Activated T-helper 17 cell treated with anti-CD3 and anti-CD28 coated beads, Interleukin-2, amount 50 U/mL, for 72 hours (primary cell): ENCODE data around the gene GPR151. TPM values are rescaled to one million over a fixed set of nuclear protein-coding genes. Genes with fewer than 3 reads are reported as not detected.
"Not testable (repeated sequence)": the region's sequence is repeated elsewhere in the genome, so short reads cannot be mapped to it uniquely, and the experiment has no call there.

ENCODE experiments used
- ATAC-seq: fragments of 150-1000 bp; cut with Tn5 transposase; replicated peaks from 2 replicates; pipeline ENCODE4 v1.10.0; 2021; ENCODE audit warnings: mild to moderate bottlenecking, moderate library complexity
- H3K27ac Mint-ChIP-seq: one replicate; pipeline ENCODE4 v1.8.0; 2022; ENCODE audit warnings: mixed read lengths
- H3K27me3 Mint-ChIP-seq: one replicate; pipeline ENCODE4 v1.8.0; 2022; ENCODE audit warnings: mixed read lengths
- H3K36me3 Mint-ChIP-seq: one replicate; pipeline ENCODE4 v1.8.0; 2022; ENCODE audit warnings: low read depth, mild to moderate bottlenecking, mixed read lengths
- H3K4me1 Mint-ChIP-seq: one replicate; pipeline ENCODE4 v1.8.0; 2022; ENCODE audit warnings: mixed read lengths
- H3K4me3 Mint-ChIP-seq: one replicate; pipeline ENCODE4 v1.8.0; 2022; ENCODE audit warnings: mild to moderate bottlenecking, mixed read lengths
- H3K9me3 Mint-ChIP-seq: one replicate; pipeline ENCODE4 v1.8.0; 2022; ENCODE audit warnings: mixed read lengths
- total RNA-seq, 2 donors: library from RNA; stranded (reverse); gene quantifications; one replicate each; pipeline ENCODE4 v1.2.3, GENCODE V29; 2022

Gene GPR151
- total RNA-seq = not detected

- H3K4me1 Mint-ChIP-seq = no peaks in the 10 kb centered on the region
- no peaks in the 10 kb centered on the region for H3K9me3 Mint-ChIP-seq
- peaks cover 18% of the 10 kb centered on the region for H3K36me3 Mint-ChIP-seq
- H3K27me3 Mint-ChIP-seq = no peaks in the 10 kb centered on the region
- ATAC-seq = no peak
- no peak within 1 kb of the TSS for H3K27ac Mint-ChIP-seq
- H3K4me3 Mint-ChIP-seq = no peak within 1 kb of the TSS
Measured at GRCh38 chr5:146516151-146516475, at the start of gene GPR151. Gene GPR151 (minus strand): TSS chr5:146516190. CDS start chr5:146516113, 77 bp downstream.

- Mint-ChIP-seq H3K36me3 (no peaks in the 10 kb centered on the region), H3K27me3 (peaks cover 4% of the 10 kb centered on the region), H3K4me1 (no peaks in the 10 kb centered on the region), H3K9me3 (no peaks in the 10 kb centered on the region), H3K4me3 (no peak overlapping the region), H3K27ac (no peak overlapping the region)
- no peak for ATAC-seq
Measured at GRCh38 chr5:146564007-146564762, 48.2 kb upstream of the GPR151 start.

- no peaks in the 10 kb centered on the region for H3K4me1 Mint-ChIP-seq
- H3K36me3 Mint-ChIP-seq = no peaks in the 10 kb centered on the region
- no peaks in the 10 kb centered on the region for H3K9me3 Mint-ChIP-seq
- no peak overlapping the region for H3K4me3 Mint-ChIP-seq
- H3K27ac Mint-ChIP-seq = no peak overlapping the region
- peaks cover 4% of the 10 kb centered on the region for H3K27me3 Mint-ChIP-seq
- no peak for ATAC-seq
Measured at GRCh38 chr5:146562461-146562860, 46.5 kb upstream of the GPR151 start.

- H3K4me1 Mint-ChIP-seq = no peaks in the 10 kb centered on the region
- ATAC-seq = no peak
- H3K27ac Mint-ChIP-seq = no peak overlapping the region
- H3K36me3 Mint-ChIP-seq = no peaks in the 10 kb centered on the region
- no peak overlapping the region for H3K4me3 Mint-ChIP-seq
- peaks cover 4% of the 10 kb centered on the region for H3K27me3 Mint-ChIP-seq
- H3K9me3 Mint-ChIP-seq = no peaks in the 10 kb centered on the region
Measured at GRCh38 chr5:146561711-146562110, 45.7 kb upstream of the GPR151 start.

- Mint-ChIP-seq H3K27me3 (peaks cover 7% of the 10 kb centered on the region), H3K4me3 (no peak overlapping the region), H3K27ac (no peak overlapping the region), H3K36me3 (no peaks in the 10 kb centered on the region), H3K4me1 (no peaks in the 10 kb centered on the region), H3K9me3 (no peaks in the 10 kb centered on the region)
- no peak for ATAC-seq
Measured at GRCh38 chr5:146560205-146560812, 44.3 kb upstream of the GPR151 start.

GRCh38 chr5:146556884-146557283, 40.9 kb upstream of the GPR151 start:
- not testable (repeated sequence) for H3K4me3 Mint-ChIP-seq, ATAC-seq, H3K27me3 Mint-ChIP-seq, H3K27ac Mint-ChIP-seq, H3K9me3 Mint-ChIP-seq, H3K36me3 Mint-ChIP-seq, H3K4me1 Mint-ChIP-seq

- Mint-ChIP-seq H3K9me3 (no peaks in the 10 kb centered on the region), H3K4me1 (no peaks in the 10 kb centered on the region), H3K27me3 (peaks cover 10% of the 10 kb centered on the region), H3K36me3 (no peaks in the 10 kb centered on the region), H3K4me3 (no peak overlapping the region), H3K27ac (no peak overlapping the region)
- no peak for ATAC-seq
Measured at GRCh38 chr5:146553446-146553845, 37.5 kb upstream of the GPR151 start.

GRCh38 chr5:146549615-146550014, 33.6 kb upstream of the GPR151 start:
- H3K27ac Mint-ChIP-seq = no peak overlapping the region
- peaks cover 7% of the 10 kb centered on the region for H3K27me3 Mint-ChIP-seq
- no peak for ATAC-seq
- no peaks in the 10 kb centered on the region for H3K4me1 Mint-ChIP-seq
- H3K9me3 Mint-ChIP-seq = no peaks in the 10 kb centered on the region
- no peaks in the 10 kb centered on the region for H3K36me3 Mint-ChIP-seq
- H3K4me3 Mint-ChIP-seq = no peak overlapping the region

GRCh38 chr5:146548781-146549449, 32.9 kb upstream of the GPR151 start:
- no peaks in the 10 kb centered on the region for H3K36me3 Mint-ChIP-seq
- peaks cover 7% of the 10 kb centered on the region for H3K27me3 Mint-ChIP-seq
- ATAC-seq = no peak
- no peak overlapping the region for H3K4me3 Mint-ChIP-seq
- H3K27ac Mint-ChIP-seq = no peak overlapping the region
- no peaks in the 10 kb centered on the region for H3K4me1 Mint-ChIP-seq
- H3K9me3 Mint-ChIP-seq = no peaks in the 10 kb centered on the region

- Mint-ChIP-seq H3K4me1 (no peaks in the 10 kb centered on the region), H3K4me3 (no peak overlapping the region), H3K27ac (no peak overlapping the region), H3K36me3 (no peaks in the 10 kb centered on the region), H3K9me3 (no peaks in the 10 kb centered on the region), H3K27me3 (peaks cover 3% of the 10 kb centered on the region)
- no peak for ATAC-seq
Measured at GRCh38 chr5:146544232-146544631, 28.2 kb upstream of the GPR151 start.

- Mint-ChIP-seq H3K4me3 (no peak overlapping the region), H3K4me1 (no peaks in the 10 kb centered on the region), H3K27ac (no peak overlapping the region), H3K36me3 (no peaks in the 10 kb centered on the region), H3K9me3 (no peaks in the 10 kb centered on the region), H3K27me3 (no peaks in the 10 kb centered on the region)
- peak; percentile 86 for ATAC-seq
Measured at GRCh38 chr5:146541958-146542849, 26.2 kb upstream of the GPR151 start.

GRCh38 chr5:146540414-146540813, 24.4 kb upstream of the GPR151 start:
- Mint-ChIP-seq H3K4me1 (no peaks in the 10 kb centered on the region), H3K36me3 (no peaks in the 10 kb centered on the region), H3K27me3 (no peaks in the 10 kb centered on the region), H3K9me3 (no peaks in the 10 kb centered on the region), H3K4me3 (no peak overlapping the region), H3K27ac (no peak overlapping the region)
- no peak for ATAC-seq

- no peaks in the 10 kb centered on the region for H3K4me1 Mint-ChIP-seq
- H3K27ac Mint-ChIP-seq = no peak overlapping the region
- no peak overlapping the region for H3K4me3 Mint-ChIP-seq
- no peak for ATAC-seq
- no peaks in the 10 kb centered on the region for H3K27me3 Mint-ChIP-seq
- H3K9me3 Mint-ChIP-seq = no peaks in the 10 kb centered on the region
- H3K36me3 Mint-ChIP-seq = no peaks in the 10 kb centered on the region
Measured at GRCh38 chr5:146539973-146540372, 24.0 kb upstream of the GPR151 start.

- no peak for ATAC-seq
- no peaks in the 10 kb centered on the region for H3K27me3 Mint-ChIP-seq
- H3K27ac Mint-ChIP-seq = no peak overlapping the region
Measured at GRCh38 chr5:146538432-146538831, 22.4 kb upstream of the GPR151 start.

More at GRCh38 chr5:146538432-146538831, 22.4 kb upstream of the GPR151 start:
- Mint-ChIP-seq H3K9me3 (no peaks in the 10 kb centered on the region), H3K4me1 (no peaks in the 10 kb centered on the region), H3K36me3 (no peaks in the 10 kb centered on the region), H3K4me3 (no peak overlapping the region)
